Activated naive CD8-positive, alpha-beta T cell treated with anti-CD3 and anti-CD28 coated beads, Interleukin-2, amount 50 U/mL, for 16 hours (primary cell): ENCODE measurements around the gene S100A10.
A peak's percentile ranks its signal among the peaks of the same experiment; 100 is the strongest.

Experiments used
- DNase-seq: peaks from one replicate; pipeline ENCODE4 v3.0.0-alpha.2; 2020; ENCODE audit warnings: low read depth, low spot score

Gene S100A10

GRCh38 chr1:151993734-151994496 lies at the start of gene S100A10:
TSS of gene S100A10 (minus strand) at chr1:151993859. CDS start at chr1:151986230, 7,629 bp downstream.
- no peak for DNase-seq

- no peak for DNase-seq
Measured at GRCh38 chr1:152042030-152042429, 48.4 kb upstream of the S100A10 start.

- no peak for DNase-seq
Measured at GRCh38 chr1:152039886-152040285, 46.2 kb upstream of the S100A10 start.

- no peak for DNase-seq
Measured at GRCh38 chr1:152039461-152039860, 45.8 kb upstream of the S100A10 start.

- DNase-seq: no peak
Measured at GRCh38 chr1:152038871-152039270, 45.2 kb upstream of the S100A10 start.

- DNase-seq: peak; percentile 24
Measured at GRCh38 chr1:152036267-152037216, 42.9 kb upstream of the S100A10 start, which contains the start of gene S100A11. TSS of gene S100A11 (minus strand) at chr1:152037004. CDS start at chr1:152036915, 89 bp downstream.

GRCh38 chr1:152035539-152036266 lies 42.0 kb upstream of the S100A10 start:
- DNase-seq: no peak

GRCh38 chr1:152034654-152035538 lies 41.2 kb upstream of the S100A10 start:
- DNase-seq: peak; percentile 16

- DNase-seq: no peak
Measured at GRCh38 chr1:152034324-152034653, 40.6 kb upstream of the S100A10 start.

- no peak for DNase-seq
Measured at GRCh38 chr1:152029929-152030211, 36.2 kb upstream of the S100A10 start.

GRCh38 chr1:152029144-152029928 lies 35.7 kb upstream of the S100A10 start:
- no peak for DNase-seq

GRCh38 chr1:152026895-152027294 lies 33.2 kb upstream of the S100A10 start:
- DNase-seq: no peak

GRCh38 chr1:152024223-152024622 lies 30.6 kb upstream of the S100A10 start:
- no peak for DNase-seq

GRCh38 chr1:152023221-152023620 lies 29.6 kb upstream of the S100A10 start:
- DNase-seq: no peak

GRCh38 chr1:152022474-152022873 lies 28.8 kb upstream of the S100A10 start:
- DNase-seq: no peak

- DNase-seq: no peak
Measured at GRCh38 chr1:152021569-152021968, 27.9 kb upstream of the S100A10 start.

- DNase-seq: no peak
Measured at GRCh38 chr1:152020849-152021248, 27.2 kb upstream of the S100A10 start.

GRCh38 chr1:152018537-152018936 lies 24.9 kb upstream of the S100A10 start:
- DNase-seq: no peak

- DNase-seq: no peak
Measured at GRCh38 chr1:152015766-152016165, 22.1 kb upstream of the S100A10 start.

GRCh38 chr1:152014943-152015342 lies 21.3 kb upstream of the S100A10 start:
- DNase-seq: no peak
